ENCODE results near the gene KIF25.

DNA sequence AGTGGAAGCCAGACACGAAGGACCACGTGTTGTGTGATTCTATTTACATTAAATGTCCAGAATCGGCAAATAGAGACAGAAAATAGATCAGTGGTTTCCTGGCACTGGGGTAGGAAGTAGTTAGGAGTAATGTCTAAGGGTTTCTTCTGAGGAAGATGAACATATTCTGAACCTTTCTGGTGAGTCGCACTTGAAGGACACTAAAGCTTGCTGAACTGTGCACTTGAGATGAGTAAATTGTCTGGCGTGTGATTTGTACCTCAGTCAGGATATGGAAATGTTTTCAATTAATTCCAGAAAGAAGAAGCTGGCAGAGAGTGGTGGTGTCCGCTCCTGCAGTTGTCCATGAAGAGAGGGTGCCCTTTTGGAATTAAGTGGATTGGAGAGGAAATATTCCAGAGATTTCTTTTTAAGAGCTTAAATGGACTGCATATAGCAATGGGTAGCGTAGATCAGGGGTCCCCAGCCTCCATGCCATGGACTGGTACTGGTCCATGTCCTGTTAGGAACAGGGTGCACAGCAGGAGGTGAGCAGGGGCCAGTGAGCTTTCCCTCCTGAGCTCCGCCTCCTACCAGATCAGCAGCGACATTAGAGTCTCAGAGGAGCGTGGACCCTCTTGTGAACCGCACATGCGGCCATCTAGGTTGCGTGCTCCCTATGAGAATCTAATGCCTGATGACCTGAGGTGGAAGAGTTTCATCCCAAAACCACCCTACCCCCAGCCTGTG, 12.4 kb upstream of the KIF25 start:
- TF ChIP-seq PPARA (CRISPR knock-in tag; IDR thresholded peaks at IDR 0.05; ENCODE audit: borderline replicate concordance) = no peak
- no peak for TF ChIP-seq BACH2 (CRISPR knock-in tag; IDR thresholded peaks at IDR 0.05; ENCODE audit: borderline replicate concordance)
- no peak for TF ChIP-seq RARB (CRISPR knock-in tag; IDR thresholded peaks at IDR 0.05)
- TF ChIP-seq, protein P1, sequence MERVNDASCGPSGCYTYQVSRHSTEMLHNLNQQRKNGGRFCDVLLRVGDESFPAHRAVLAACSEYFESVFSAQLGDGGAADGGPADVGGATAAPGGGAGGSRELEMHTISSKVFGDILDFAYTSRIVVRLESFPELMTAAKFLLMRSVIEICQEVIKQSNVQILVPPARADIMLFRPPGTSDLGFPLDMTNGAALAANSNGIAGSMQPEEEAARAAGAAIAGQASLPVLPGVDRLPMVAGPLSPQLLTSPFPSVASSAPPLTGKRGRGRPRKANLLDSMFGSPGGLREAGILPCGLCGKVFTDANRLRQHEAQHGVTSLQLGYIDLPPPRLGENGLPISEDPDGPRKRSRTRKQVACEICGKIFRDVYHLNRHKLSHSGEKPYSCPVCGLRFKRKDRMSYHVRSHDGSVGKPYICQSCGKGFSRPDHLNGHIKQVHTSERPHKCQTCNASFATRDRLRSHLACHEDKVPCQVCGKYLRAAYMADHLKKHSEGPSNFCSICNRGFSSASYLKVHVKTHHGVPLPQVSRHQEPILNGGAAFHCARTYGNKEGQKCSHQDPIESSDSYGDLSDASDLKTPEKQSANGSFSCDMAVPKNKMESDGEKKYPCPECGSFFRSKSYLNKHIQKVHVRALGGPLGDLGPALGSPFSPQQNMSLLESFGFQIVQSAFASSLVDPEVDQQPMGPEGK (CRISPR knock-in tag; IDR thresholded peaks at IDR 0.05; ENCODE audit: borderline replicate concordance) = no peak
- no peak for TF ChIP-seq ZFP3 (CRISPR knock-in tag; IDR thresholded peaks at IDR 0.05)
- TF ChIP-seq ARNTL (CRISPR knock-in tag; IDR thresholded peaks at IDR 0.05; ENCODE audit: borderline replicate concordance, low read depth) = no peak
- TF ChIP-seq, protein P2, sequence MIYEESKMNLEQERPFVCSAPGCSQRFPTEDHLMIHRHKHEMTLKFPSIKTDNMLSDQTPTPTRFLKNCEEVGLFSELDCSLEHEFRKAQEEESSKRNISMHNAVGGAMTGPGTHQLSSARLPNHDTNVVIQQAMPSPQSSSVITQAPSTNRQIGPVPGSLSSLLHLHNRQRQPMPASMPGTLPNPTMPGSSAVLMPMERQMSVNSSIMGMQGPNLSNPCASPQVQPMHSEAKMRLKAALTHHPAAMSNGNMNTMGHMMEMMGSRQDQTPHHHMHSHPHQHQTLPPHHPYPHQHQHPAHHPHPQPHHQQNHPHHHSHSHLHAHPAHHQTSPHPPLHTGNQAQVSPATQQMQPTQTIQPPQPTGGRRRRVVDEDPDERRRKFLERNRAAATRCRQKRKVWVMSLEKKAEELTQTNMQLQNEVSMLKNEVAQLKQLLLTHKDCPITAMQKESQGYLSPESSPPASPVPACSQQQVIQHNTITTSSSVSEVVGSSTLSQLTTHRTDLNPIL (CRISPR knock-in tag; IDR thresholded peaks at IDR 0.05; ENCODE audit: low read depth) = no peak
- TF ChIP-seq ZFP30 (CRISPR knock-in tag; IDR thresholded peaks at IDR 0.05) = no peak
